NCI-H510A (cell line): ENCODE results near the gene LAMC2.

Experiments used
- DNase-seq: peaks from one replicate; lab custom pipeline; 2025; lab: John Stamatoyannopoulos, UW

The LAMC2 gene

GRCh38 chr1:183287191-183287675, 101.2 kb downstream of the LAMC2 start:
- DNase-seq = no peak

GRCh38 chr1:183288583-183288982, 102.5 kb downstream of the LAMC2 start:
- DNase-seq = no peak

DNA sequence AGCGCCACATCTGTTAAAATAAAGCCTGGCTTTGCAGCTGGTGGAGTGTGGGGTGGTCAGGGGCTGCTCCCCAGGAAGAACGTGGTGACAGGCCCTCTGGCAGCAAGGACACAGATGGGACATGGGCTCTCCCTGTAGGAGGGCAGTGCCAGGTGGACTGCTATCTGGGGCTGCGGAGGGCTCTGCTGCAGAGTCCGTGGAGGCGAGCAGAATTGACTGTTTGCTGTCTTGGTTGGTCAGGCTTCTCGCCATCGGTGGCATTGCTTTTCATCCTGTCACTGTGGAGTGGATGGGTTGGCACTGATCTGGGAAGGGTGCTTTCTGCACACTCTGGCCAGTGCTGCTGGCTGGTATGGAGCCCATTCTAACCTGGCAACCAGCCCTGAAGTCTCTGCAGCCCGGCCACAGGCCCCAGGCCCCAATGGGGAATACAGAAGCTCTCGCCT, 103.0 kb downstream of the LAMC2 start:
- DNase-seq = no peak

DNA sequence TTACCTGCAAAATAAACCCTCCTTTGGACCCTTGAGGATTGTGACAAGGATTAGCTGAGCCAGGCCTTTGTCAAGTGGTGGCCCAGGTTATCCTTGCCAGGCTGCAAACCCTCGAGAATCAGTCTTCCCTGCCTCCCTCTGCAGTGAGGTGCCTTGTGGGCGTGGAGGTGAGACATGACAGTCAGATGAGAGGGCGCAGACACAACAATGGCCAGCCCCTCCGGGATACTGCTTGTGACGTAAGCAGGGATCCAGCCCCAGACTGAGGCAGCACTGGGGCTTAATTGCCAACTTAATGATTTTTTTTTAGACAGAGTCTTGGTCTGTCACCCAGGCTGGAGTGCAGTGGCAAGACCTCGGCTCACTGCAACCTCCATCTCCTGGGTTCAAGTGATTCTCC, 104.6 kb downstream of the LAMC2 start:
- DNase-seq = no peak

GRCh38 chr1:183291216-183291762, 105.2 kb downstream of the LAMC2 start:
- DNase-seq = no peak

GRCh38 chr1:183291802-183292514, 105.9 kb downstream of the LAMC2 start:
- DNase-seq = no peak

- no peak for DNase-seq
Observed at GRCh38 chr1:183293241-183293640, 107.2 kb downstream of the LAMC2 start.

GRCh38 chr1:183293876-183294275, 107.8 kb downstream of the LAMC2 start:
- DNase-seq = no peak
